Measurements from ENCODE around the gene FHOD3. TPM values are rescaled to one million over a fixed set of nuclear protein-coding genes. Genes with fewer than 3 reads are reported as not detected.

FHOD3 gene
- total and polyA plus RNA-seq, 10 donors, result 1.2 to 2.7 (median 1.9) TPM

- Histone ChIP-seq H3K4me3 (no peak overlapping the region), H3K36me3 (no peaks in the 10 kb centered on the region), H3K9me3 (peaks cover 4 to 48% (median 28%) of the 10 kb centered on the region in 8 donors), H3K4me1 (no peaks in the 10 kb centered on the region), H3K27ac (no peak overlapping the region), H3K27me3 (replicated peaks in 1 of 7) (peaks cover 0 to 14% (median 0%) of the 10 kb centered on the region in 7 donors)
- no peak for DNase-seq
- TF ChIP-seq, protein P1, sequence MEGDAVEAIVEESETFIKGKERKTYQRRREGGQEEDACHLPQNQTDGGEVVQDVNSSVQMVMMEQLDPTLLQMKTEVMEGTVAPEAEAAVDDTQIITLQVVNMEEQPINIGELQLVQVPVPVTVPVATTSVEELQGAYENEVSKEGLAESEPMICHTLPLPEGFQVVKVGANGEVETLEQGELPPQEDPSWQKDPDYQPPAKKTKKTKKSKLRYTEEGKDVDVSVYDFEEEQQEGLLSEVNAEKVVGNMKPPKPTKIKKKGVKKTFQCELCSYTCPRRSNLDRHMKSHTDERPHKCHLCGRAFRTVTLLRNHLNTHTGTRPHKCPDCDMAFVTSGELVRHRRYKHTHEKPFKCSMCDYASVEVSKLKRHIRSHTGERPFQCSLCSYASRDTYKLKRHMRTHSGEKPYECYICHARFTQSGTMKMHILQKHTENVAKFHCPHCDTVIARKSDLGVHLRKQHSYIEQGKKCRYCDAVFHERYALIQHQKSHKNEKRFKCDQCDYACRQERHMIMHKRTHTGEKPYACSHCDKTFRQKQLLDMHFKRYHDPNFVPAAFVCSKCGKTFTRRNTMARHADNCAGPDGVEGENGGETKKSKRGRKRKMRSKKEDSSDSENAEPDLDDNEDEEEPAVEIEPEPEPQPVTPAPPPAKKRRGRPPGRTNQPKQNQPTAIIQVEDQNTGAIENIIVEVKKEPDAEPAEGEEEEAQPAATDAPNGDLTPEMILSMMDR (IDR thresholded peaks at IDR 0.05 in 8 of 11, conservative IDR thresholded peaks at IDR 0.05 in 3 of 11), result no peak
- no peak for TF ChIP-seq POLR2AphosphoS5 (IDR thresholded peaks at IDR 0.05)
- no peak for TF ChIP-seq POLR2A (IDR thresholded peaks at IDR 0.05)
- intact Hi-C loops (cut with DNase I; ENCODE audit: low total_unique reads), result no loop called here
Measured at GRCh38 chr18:36396190-36396589, 98.7 kb downstream of the FHOD3 start.

DNA sequence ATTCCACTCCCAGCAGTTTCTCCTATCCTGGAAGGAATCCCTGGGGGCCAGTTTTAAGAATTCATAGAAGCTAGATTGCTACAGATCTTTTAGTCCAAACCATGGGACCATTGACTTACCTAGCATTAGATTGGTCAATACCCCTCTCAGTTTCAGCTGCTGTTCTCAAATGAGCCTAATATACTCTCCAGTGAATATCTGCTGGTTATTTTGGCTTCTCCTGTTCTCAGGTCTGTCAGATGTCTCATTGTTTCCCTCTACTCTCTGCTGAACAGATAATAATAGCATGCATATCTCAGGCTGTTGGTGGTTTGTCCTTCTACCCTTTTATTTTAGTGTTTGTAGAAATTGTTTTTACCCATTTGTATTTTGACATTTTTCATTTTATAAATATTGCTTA is 99.5 kb downstream of the FHOD3 start:
- Histone ChIP-seq H3K4me3 (no peak overlapping the region), H3K27ac (no peak overlapping the region), H3K9me3 (peaks cover 4 to 48% (median 28%) of the 10 kb centered on the region in 8 donors), H3K36me3 (no peaks in the 10 kb centered on the region), H3K4me1 (no peaks in the 10 kb centered on the region), H3K27me3 (replicated peaks in 1 of 7) (peaks cover 0 to 6% (median 0%) of the 10 kb centered on the region in 7 donors)
- DNase-seq, result no peak
- TF ChIP-seq POLR2A (IDR thresholded peaks at IDR 0.05) (no peak), POLR2AphosphoS5 (IDR thresholded peaks at IDR 0.05) (no peak)
- TF ChIP-seq, protein P1 (IDR thresholded peaks at IDR 0.05 in 8 of 11, conservative IDR thresholded peaks at IDR 0.05 in 3 of 11), result no peak
- intact Hi-C loops (cut with DNase I; ENCODE audit: low total_unique reads), result no loop called here

DNA sequence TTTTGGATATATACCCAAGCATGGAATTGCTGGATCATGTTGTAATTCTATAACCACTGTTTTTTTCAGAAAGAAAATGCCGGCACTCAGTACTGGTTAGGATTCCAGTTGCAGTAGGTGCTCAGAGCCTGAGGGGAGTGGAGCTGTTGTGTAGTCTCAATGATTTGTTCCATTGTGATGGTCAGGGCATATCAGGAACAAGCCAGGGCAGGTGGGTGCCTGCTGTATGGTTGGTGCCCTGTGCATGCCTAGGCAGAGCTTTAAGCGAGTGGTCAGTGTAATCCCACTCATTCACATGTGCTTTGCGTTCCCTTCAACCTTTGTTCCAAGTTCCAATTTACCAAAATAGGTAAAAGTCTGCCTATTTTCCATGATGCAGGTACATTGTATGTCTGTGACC is 100.9 kb downstream of the FHOD3 start:
- Histone ChIP-seq H3K9me3 (peaks cover 4 to 44% (median 28%) of the 10 kb centered on the region in 8 donors), H3K4me3 (no peak overlapping the region), H3K4me1 (no peaks in the 10 kb centered on the region), H3K27me3 (replicated peaks in 1 of 7) (peaks cover 0 to 6% (median 0%) of the 10 kb centered on the region in 7 donors), H3K36me3 (no peaks in the 10 kb centered on the region), H3K27ac (no peak overlapping the region)
- DNase-seq, result no peak
- intact Hi-C loops (cut with DNase I; ENCODE audit: low total_unique reads), result no loop called here
- WGBS, 5 donors, result 89 to 94% (median 91%) methylated on average over 3 of the region's 3 CpGs
- TF ChIP-seq POLR2A (IDR thresholded peaks at IDR 0.05), result no peak
- TF ChIP-seq, protein P1 (IDR thresholded peaks at IDR 0.05 in 8 of 11, conservative IDR thresholded peaks at IDR 0.05 in 3 of 11), result no peak
- no peak for TF ChIP-seq POLR2AphosphoS5 (IDR thresholded peaks at IDR 0.05)

GRCh38 chr18:36399055-36399454 is 101.5 kb downstream of the FHOD3 start:
- peaks cover 0 to 6% (median 0%) of the 10 kb centered on the region in 7 donors for H3K27me3 ChIP-seq (replicated peaks in 1 of 7)
- intact Hi-C loops (cut with DNase I; ENCODE audit: low total_unique reads), result no loop called here
- 64 to 75% (median 67%) methylated on average over 4 of the region's 4 CpGs for WGBS, 5 donors
- TF ChIP-seq POLR2AphosphoS5 (IDR thresholded peaks at IDR 0.05) (no peak), POLR2A (IDR thresholded peaks at IDR 0.05) (no peak)
- TF ChIP-seq, protein P1 (IDR thresholded peaks at IDR 0.05 in 8 of 11, conservative IDR thresholded peaks at IDR 0.05 in 3 of 11), result no peak
- H3K36me3 ChIP-seq, result no peaks in the 10 kb centered on the region
- H3K9me3 ChIP-seq, result peaks cover 4 to 38% (median 28%) of the 10 kb centered on the region in 8 donors
- H3K27ac ChIP-seq, result no peak overlapping the region
- no peak for DNase-seq
- no peaks in the 10 kb centered on the region for H3K4me1 ChIP-seq
- no peak overlapping the region for H3K4me3 ChIP-seq

All from spleen (tissue), 11 donors.